Measurements from ENCODE around the gene MTF2.

DNA sequence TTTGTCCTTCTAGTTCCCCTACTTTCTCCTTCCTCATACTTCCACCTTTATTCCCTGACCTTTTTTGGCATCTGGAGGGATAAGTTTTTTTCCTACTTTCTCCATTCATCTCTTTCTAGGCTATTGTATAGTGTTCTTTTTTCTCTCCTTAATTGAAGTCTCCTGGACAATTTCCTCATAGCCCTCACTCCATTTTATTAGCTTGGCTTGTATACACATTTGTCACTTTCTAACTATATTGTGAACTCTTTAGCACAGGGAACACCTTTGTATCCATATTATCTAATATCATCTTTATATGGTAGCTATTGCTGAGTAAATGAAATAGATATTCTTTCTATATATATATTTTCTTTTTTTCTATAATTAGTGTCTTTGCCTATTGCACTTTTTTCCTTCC is 53.6 kb downstream of the MTF2 start:
- TF ChIP-seq, protein P1, sequence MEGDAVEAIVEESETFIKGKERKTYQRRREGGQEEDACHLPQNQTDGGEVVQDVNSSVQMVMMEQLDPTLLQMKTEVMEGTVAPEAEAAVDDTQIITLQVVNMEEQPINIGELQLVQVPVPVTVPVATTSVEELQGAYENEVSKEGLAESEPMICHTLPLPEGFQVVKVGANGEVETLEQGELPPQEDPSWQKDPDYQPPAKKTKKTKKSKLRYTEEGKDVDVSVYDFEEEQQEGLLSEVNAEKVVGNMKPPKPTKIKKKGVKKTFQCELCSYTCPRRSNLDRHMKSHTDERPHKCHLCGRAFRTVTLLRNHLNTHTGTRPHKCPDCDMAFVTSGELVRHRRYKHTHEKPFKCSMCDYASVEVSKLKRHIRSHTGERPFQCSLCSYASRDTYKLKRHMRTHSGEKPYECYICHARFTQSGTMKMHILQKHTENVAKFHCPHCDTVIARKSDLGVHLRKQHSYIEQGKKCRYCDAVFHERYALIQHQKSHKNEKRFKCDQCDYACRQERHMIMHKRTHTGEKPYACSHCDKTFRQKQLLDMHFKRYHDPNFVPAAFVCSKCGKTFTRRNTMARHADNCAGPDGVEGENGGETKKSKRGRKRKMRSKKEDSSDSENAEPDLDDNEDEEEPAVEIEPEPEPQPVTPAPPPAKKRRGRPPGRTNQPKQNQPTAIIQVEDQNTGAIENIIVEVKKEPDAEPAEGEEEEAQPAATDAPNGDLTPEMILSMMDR (IDR thresholded peaks at IDR 0.05; ENCODE audit: low read depth, low read length, poor library complexity, severe bottlenecking): no peak
- no peak for TF ChIP-seq EZH2phosphoT487 (IDR thresholded peaks at IDR 0.05; ENCODE audit: borderline replicate concordance, low read length)
